CD14-positive monocyte (primary cell): Measurements from ENCODE around the gene TSPAN3. TPM values are rescaled to one million over a fixed set of nuclear protein-coding genes. Genes with fewer than 3 reads are reported as not detected.

Experiments
- DNase-seq, 3 donors: peaks; one replicate each; pipeline ENCODE4 v3.0.0-alpha.2; 2011 to 2022
- H2AFZ ChIP-seq: 2 replicates; pipeline ENCODE4 v1.6.0; 2012; ENCODE audit warnings: mild to moderate bottlenecking, low read depth, low read length, inconsistent platforms; ENCODE audit not compliant: insufficient read depth, poor library complexity, severe bottlenecking
- H3K27ac ChIP-seq, 2 donors: 1 replicate in 1 of 2; 2 replicates in 1 of 2; pipeline ENCODE4 v1.5.1; 2012 to 2013; ENCODE audit warnings: low read length in 2 of 2, control low read depth in 1 of 2, inconsistent platforms in 1 of 2, low read depth in 1 of 2, mild to moderate bottlenecking in 1 of 2
- H3K27me3 ChIP-seq, 2 donors: one replicate each; pipeline versions ENCODE4 v1.6.0 to v1.6.1; 2011 to 2013; ENCODE audit warnings: low read length in 2 of 2; ENCODE audit not compliant: control insufficient read depth in 2 of 2, insufficient read depth in 2 of 2
- H3K36me3 ChIP-seq, 2 donors: replicated peaks in 1 of 2; 1 replicate in 1 of 2; 2 replicates in 1 of 2; pipeline versions ENCODE4 v1.5.1 to v1.6.1; 2012 to 2013; ENCODE audit warnings: low read length in 2 of 2, control low read depth in 1 of 2, inconsistent platforms in 1 of 2, mild to moderate bottlenecking in 1 of 2; ENCODE audit not compliant: insufficient read depth in 2 of 2, control insufficient read depth in 1 of 2
- H3K4me1 ChIP-seq, 2 donors: 1 replicate in 1 of 2; 2 replicates in 1 of 2; pipeline versions ENCODE4 v1.5.1 to v1.6.1; 2012 to 2013; ENCODE audit warnings: low read length in 2 of 2, control low read depth in 1 of 2, inconsistent platforms in 1 of 2, mild to moderate bottlenecking in 1 of 2, moderate library complexity in 1 of 2; ENCODE audit not compliant: insufficient read depth in 2 of 2, control insufficient read depth in 1 of 2
- H3K4me2 ChIP-seq: replicated peaks from 2 replicates; pipeline ENCODE3; 2012; ENCODE audit warnings: low read length, moderate library complexity, mild to moderate bottlenecking; ENCODE audit not compliant: poor library complexity, severe bottlenecking; ENCODE audit errors: extremely low read depth
- H3K4me3 ChIP-seq, 3 experiments: fragments of 200-600 bp in 1 of 3; sonication (generic) in 1 of 3; replicated peaks in 1 of 3; 1 replicate in 2 of 3; 2 replicates in 1 of 3; pipeline ENCODE4 v1.5.1; 2011 to 2013; ENCODE audit warnings: low read length in 3 of 3, mild to moderate bottlenecking in 3 of 3, control low read depth in 2 of 3, low read depth in 2 of 3, inconsistent platforms in 1 of 3, moderate library complexity in 1 of 3
- H3K79me2 ChIP-seq: 2 replicates; pipeline ENCODE4 v1.6.0; 2012; ENCODE audit warnings: mild to moderate bottlenecking, control low read depth, inconsistent platforms, low read length, moderate library complexity; ENCODE audit not compliant: insufficient read depth
- H3K9ac ChIP-seq: 2 replicates; pipeline ENCODE4 v1.6.0; 2017; ENCODE audit warnings: low read length, mild to moderate bottlenecking; ENCODE audit not compliant: insufficient read depth, poor library complexity, severe bottlenecking
- H3K9me3 ChIP-seq, 2 donors: replicated peaks in 1 of 2; 1 replicate in 1 of 2; 2 replicates in 1 of 2; pipeline versions ENCODE4 v1.5.1 to v1.6.1; 2012 to 2013; ENCODE audit warnings: low read length in 2 of 2, control low read depth in 1 of 2; ENCODE audit not compliant: control insufficient read depth in 1 of 2, insufficient read depth in 1 of 2
- H4K20me1 ChIP-seq: 2 replicates; pipeline ENCODE4 v1.6.0; 2012; ENCODE audit warnings: mild to moderate bottlenecking, low read length, control low read depth, moderate library complexity; ENCODE audit not compliant: insufficient read depth
- H3K27ac Mint-ChIP-seq, 7 donors: one replicate each; pipeline ENCODE4 v1.8.0; 2020; ENCODE audit warnings: mild to moderate bottlenecking in 7 of 7, mixed read lengths in 7 of 7, moderate library complexity in 6 of 7, inconsistent platforms in 2 of 7
- H3K27me3 Mint-ChIP-seq, 3 donors: one replicate each; pipeline ENCODE4 v1.8.0; 2021 to 2022; ENCODE audit warnings: low read depth in 3 of 3, mild to moderate bottlenecking in 3 of 3, mixed read lengths in 3 of 3, moderate library complexity in 3 of 3, inconsistent platforms in 1 of 3
- H3K36me3 Mint-ChIP-seq, 2 donors: one replicate each; pipeline ENCODE4 v1.8.0; 2020; ENCODE audit warnings: mixed read lengths in 2 of 2, inconsistent platforms in 1 of 2, mild to moderate bottlenecking in 1 of 2
- H3K4me1 Mint-ChIP-seq: one replicate; pipeline ENCODE4 v1.8.0; 2020; ENCODE audit warnings: mild to moderate bottlenecking, mixed read lengths
- H3K4me3 Mint-ChIP-seq, 2 donors: one replicate each; pipeline ENCODE4 v1.8.0; 2020; ENCODE audit warnings: mild to moderate bottlenecking in 2 of 2, mixed read lengths in 2 of 2, moderate library complexity in 1 of 2
- H3K9me3 Mint-ChIP-seq, 7 donors: one replicate each; pipeline ENCODE4 v1.8.0; 2020 to 2022; ENCODE audit warnings: mixed read lengths in 7 of 7, mild to moderate bottlenecking in 6 of 7, moderate library complexity in 6 of 7, inconsistent platforms in 2 of 7
- WGBS: methylation state at CpG from one replicate; pipeline ENCODE4 v1.1.5; 2013; ENCODE audit warnings: missing lambda C conversion rate; ENCODE audit not compliant: insufficient coverage; 5-methylcytosine and 5-hydroxymethylcytosine counted together
- intact Hi-C, 2 donors: fragments of 100-400 bp; cut with micrococcal nuclease; formaldehyde crosslinking; loops; one replicate each; pipeline versions ENCODE4 v1.15.0 to v1.15.1; 2023
- polyA plus RNA-seq, 3 donors: library from polyadenylated mRNA; depleted of rRNA in 1 of 3; unstranded in 2 of 3; stranded (reverse) in 1 of 3; fragments of 300-500 nt in 2 of 3; fragments of >200 nt in 1 of 3; fragmentation: Illumina TruSeq in 2 of 3; gene quantifications; 1 replicate in 2 of 3; 2 replicates in 1 of 3; pipeline ENCODE4 v1.2.3, GENCODE V29; 2012 to 2021
- TF ChIP-seq, protein P1 (sequence below): fragments of 200-600 bp; IDR thresholded peaks from one replicate; pipeline ENCODE4 v1.8.0; 2022; ENCODE audit warnings: antibody characterized with exemption, mild to moderate bottlenecking

TSPAN3 gene
- polyA plus RNA-seq, 3 donors, result 26.0 to 68.0 (median 53.2) TPM

DNA sequence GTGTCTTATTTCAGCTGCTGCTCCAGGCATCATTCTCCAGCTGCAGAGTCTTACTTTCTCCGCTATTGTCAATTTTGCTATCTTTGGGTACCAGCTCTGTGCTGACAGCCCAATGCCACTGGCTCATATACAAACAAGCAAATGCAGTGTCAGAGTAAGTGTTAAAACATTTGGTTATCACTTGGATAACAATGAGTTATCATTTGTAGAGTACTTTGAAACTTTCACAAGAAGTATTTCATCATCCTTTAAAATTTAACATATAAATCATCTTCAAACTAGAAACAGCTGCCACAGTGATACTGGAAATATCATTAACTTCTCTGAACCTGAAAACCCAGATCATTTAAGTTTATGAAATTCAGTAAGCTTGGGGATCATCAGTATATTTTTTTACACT lies 13.8 kb downstream of the TSPAN3 start:
- Histone ChIP-seq H3K4me2 (no peak overlapping the region), H4K20me1 (peaks cover 18% of the 10 kb centered on the region), H3K27ac (no peak overlapping the region), H3K4me3 (no peak overlapping the region), H3K9ac (no peak overlapping the region), H3K9me3 (no peaks in the 10 kb centered on the region), H3K4me1 (peaks cover 4 to 15% of the 10 kb centered on the region in 2 donors), H3K79me2 (peaks cover 9% of the 10 kb centered on the region), H3K36me3 (peaks cover 2 to 4% of the 10 kb centered on the region in 2 donors), H2AFZ (no peak overlapping the region), H3K27me3 (no peaks in the 10 kb centered on the region)
- Mint-ChIP-seq H3K27me3 (no peaks in the 10 kb centered on the region), H3K36me3 (peaks cover 3 to 9% of the 10 kb centered on the region in 2 donors), H3K27ac (peak overlapping the region in 1 of 7 donors; percentile 2), H3K4me3 (no peak overlapping the region), H3K4me1 (peaks cover 26% of the 10 kb centered on the region), H3K9me3 (no peaks in the 10 kb centered on the region)
- DNase-seq, result no peak
- intact Hi-C loops, result no loop called here
- TF ChIP-seq, protein P1, sequence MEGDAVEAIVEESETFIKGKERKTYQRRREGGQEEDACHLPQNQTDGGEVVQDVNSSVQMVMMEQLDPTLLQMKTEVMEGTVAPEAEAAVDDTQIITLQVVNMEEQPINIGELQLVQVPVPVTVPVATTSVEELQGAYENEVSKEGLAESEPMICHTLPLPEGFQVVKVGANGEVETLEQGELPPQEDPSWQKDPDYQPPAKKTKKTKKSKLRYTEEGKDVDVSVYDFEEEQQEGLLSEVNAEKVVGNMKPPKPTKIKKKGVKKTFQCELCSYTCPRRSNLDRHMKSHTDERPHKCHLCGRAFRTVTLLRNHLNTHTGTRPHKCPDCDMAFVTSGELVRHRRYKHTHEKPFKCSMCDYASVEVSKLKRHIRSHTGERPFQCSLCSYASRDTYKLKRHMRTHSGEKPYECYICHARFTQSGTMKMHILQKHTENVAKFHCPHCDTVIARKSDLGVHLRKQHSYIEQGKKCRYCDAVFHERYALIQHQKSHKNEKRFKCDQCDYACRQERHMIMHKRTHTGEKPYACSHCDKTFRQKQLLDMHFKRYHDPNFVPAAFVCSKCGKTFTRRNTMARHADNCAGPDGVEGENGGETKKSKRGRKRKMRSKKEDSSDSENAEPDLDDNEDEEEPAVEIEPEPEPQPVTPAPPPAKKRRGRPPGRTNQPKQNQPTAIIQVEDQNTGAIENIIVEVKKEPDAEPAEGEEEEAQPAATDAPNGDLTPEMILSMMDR, result no peak
- no CpG with 5 or more reads among the region's 1 CpG for WGBS

DNA sequence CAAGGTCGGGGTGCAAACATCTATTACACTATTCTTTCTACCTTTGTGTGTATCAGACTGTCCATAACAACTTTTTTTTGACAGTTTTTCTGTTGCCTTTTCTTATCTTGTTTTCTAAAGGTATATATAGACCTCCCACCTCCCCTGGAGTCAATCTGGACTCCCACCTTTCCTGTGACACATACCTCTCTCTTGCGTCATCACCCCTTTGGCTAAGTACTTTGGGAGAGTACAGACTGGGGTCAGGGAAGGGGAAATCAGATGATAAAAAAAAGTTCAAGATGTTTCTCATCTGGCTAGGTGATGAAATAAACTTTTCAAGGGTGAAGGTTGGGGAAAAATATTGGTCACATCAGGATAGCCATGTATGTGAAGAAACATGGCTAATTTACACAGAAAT lies 17.2 kb downstream of the TSPAN3 start:
- H3K4me3 ChIP-seq, result no peak overlapping the region
- no peak overlapping the region for H2AFZ ChIP-seq
- peak overlapping the region in 2 of 7 donors; percentile 1 to 28 for H3K27ac Mint-ChIP-seq
- no peaks in the 10 kb centered on the region for H3K27me3 Mint-ChIP-seq
- no peaks in the 10 kb centered on the region for H3K4me1 ChIP-seq
- H4K20me1 ChIP-seq, result peaks cover 12% of the 10 kb centered on the region
- DNase-seq, result peak in 1 of 3 donors; percentile 45
- WGBS, result no CpG with 5 or more reads among the region's 2 CpGs
- intact Hi-C loops, result no loop called here
- H3K4me1 Mint-ChIP-seq, result peaks cover 14% of the 10 kb centered on the region
- no peaks in the 10 kb centered on the region for H3K9me3 Mint-ChIP-seq
- H3K36me3 ChIP-seq, result peaks cover 2 to 7% of the 10 kb centered on the region in 2 donors
- no peak overlapping the region for H3K27ac ChIP-seq
- TF ChIP-seq, protein P1, result no peak
- H3K9me3 ChIP-seq, result no peaks in the 10 kb centered on the region
- H3K9ac ChIP-seq, result no peak overlapping the region
- peaks cover 13 to 18% of the 10 kb centered on the region in 2 donors for H3K36me3 Mint-ChIP-seq
- H3K4me3 Mint-ChIP-seq, result no peak overlapping the region
- H3K79me2 ChIP-seq, result peaks cover 6% of the 10 kb centered on the region
- H3K27me3 ChIP-seq, result no peaks in the 10 kb centered on the region
- no peak overlapping the region for H3K4me2 ChIP-seq
